ENCODE results near the gene CCDC201.

CCDC201 gene, protein sequence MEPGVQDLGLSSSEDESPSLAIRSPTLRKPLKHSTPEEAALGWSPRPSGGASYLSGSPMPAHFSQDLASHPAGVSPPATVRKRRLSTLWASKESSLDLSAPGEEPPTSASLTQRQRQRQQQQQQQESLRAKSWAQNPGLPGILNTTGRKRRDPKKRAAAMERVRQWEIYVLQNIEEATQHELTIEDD

DNA sequence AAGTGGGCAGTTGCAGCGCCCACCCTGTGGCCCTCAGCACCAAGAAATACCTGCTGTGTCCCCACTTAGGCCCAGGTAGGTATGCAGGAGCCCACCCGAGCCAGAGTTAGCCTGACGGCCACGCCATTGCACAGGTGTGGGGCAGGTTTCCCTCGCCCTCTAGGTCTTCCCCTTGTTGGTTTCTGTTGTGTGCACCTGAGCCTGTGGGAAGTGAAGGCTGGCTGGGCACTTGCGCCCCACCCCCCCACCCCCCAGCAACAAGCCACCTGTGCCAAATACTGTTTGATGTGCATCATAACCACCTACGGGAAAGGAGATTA lies at the start of gene CCDC201:
Gene CCDC201, minus strand, starts transcription at position 48 of the 320 bp plus-strand sequence. CDS start 75 bp downstream, outside the sequence.
- DNase-seq: no peak

DNA sequence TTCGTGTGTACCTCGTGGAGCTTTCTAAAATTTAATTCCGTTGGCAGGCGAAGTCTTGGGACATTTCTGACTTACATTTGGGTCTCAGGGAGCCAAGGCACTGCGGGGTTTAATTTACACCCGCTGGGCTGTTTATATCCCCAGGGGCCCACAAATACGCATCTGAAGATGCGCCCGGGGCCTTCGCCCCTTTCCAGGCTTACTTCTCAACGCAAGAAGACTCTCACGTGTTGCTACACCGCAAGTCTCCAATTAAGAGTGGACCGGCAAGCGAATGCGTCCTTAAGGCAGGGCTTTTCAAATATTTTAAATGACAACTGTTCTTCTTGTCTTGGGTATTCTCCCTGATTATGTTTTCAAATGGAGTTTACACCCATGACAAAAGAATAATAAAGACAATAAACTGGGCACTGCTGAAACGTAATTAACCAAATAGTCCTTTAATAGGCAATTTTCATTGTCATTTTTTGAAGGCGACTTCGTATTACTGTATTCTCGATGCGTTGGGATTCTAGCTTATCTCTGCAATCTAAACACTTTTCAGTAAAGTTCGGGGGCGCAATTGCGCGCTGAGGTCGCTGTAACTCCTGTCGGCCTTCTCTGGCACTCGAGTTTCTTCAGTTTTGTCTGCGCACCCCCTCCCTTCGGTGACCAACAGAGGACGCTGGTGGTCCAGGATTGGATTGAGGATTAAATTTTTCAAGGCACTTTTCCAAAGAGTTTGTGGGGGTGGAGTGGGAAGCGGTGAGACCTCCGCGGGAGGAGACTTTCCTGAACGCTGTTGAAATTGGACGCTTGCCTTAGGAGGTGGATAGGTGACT lies 49.0 kb upstream of the CCDC201 start:
- no peak for DNase-seq

DNA sequence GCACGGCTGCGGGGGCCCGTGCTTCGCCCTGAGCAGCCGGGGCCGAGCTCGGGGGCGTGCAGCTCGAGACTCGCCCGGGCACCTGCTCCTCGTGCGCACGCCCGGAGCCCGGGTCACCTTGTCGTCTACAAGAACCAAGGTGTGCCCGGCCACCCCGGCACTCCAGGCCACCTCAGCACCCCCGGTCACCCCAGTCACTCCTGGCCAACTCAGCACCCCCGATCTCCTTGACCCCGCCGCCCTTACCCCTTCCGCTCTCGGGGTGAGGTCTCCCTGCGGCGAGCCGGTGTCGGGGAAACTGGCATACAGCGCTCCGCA lies 48.5 kb upstream of the CCDC201 start:
- no peak for DNase-seq

DNA sequence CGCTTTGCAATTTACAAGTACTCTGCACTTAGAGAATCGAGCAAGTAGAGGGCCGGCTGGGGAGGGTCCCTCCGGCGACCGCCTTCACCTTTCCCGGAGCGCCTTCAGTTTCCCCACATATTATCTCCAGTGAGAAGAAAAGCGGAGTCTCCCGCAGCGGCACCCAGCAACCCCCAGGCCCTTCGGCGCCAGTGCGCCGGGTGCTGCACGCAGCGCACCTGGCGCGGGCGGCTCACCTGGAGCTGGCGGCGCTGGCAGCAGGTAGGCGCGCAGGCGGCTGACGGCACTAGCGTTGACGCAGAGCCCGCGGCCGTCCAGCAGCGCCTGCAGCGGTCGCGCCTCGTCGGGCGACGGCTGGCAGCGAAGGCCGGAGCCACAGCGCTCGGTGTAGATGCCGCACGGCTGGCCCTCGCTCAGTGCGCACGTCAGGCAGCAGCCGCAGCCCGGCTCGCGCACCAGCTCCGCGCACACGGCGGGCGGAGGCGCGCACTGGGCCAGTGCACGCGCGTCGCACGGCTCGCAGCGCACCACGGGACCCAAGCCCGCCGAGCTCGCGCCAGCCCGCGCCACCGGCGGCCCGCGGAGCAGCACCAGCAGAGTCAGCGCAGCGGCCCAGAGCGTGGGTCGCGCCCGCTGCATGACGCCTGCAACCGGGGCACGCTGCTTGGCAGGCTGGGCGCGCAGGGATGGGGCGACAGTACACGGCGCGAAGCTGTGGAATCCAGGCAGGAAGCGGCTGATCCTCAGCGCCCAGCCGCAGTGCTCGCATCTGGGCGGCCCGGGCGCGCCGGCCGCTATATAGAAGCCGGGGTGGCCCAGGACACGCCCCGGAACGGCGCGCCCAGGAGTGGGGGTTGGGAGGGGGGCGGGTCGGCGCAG lies 47.9 kb upstream of the CCDC201 start, which contains the start of gene IGFBP3:
Gene IGFBP3, minus strand, starts transcription at position 771 of the 879 bp plus-strand sequence. Its CDS starts 132 bp downstream, at position 639.
- no peak for DNase-seq

DNA sequence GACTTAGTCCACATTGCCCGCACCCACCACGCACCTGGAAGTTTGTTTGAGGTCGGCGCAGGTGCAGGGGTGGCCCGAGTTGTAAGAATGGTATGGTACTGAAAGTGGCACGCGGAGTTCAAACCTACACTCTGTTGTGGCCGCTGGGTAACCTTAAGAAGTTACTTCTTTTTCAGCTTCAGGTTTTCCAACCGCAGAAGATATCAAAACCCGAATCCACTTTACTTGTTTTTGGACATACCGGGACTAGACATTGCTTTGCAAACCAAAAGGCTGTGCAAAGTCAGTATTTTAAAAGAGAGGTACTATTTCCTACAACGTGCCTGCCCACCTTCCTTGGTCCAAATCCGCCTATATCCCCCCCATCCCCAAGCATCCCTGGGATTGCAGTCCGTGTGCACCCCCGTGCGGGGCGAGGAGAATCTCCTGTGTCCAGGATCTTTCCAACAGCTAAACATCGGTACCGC lies 47.1 kb upstream of the CCDC201 start:
- DNase-seq: no peak

DNA sequence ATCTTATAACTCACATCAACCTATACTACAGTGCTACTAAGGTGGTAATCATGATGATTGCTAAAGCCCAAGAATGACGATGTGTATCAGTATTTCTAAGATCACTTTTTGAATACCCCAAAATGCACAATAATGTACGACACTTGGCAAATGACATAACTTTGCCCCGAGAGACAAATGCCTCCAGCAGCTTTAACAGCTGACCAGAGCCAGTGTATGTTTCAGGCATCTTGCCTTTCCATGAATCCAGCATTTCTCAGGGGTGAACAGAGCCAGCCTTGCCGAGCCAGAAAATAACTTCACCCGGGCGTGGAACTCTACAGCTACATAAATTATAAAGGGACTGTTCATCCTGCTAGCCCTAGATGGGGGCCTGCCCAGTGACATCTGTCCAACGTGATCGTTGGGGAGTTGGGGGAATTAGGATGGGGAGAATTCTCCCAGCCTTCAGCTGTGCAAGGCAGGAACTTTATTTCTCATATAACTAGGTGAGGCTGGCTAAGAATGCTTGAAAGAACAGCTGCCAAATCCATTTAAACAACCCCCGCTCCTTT lies 46.4 kb upstream of the CCDC201 start:
- DNase-seq: no peak

DNA sequence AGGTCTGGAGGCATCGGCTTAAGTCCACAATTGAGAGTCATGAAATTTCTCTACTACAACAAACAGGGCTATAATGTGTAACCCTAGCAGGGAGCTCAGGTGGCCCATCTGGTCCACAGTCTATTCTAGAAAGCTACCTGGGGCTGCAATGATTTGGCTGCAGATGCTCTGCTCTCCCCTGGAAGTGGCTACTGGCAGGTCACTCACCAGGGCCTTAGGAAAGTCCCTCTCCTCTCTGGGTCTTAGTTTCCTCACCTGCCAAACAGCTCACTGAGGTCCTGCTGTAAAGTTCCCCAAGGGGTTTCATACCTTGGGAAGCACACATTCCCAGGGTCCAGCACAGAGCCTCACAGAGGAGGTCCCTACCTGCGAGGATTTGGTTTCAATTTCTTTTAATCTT lies 45.7 kb upstream of the CCDC201 start:
- DNase-seq: no peak

DNA sequence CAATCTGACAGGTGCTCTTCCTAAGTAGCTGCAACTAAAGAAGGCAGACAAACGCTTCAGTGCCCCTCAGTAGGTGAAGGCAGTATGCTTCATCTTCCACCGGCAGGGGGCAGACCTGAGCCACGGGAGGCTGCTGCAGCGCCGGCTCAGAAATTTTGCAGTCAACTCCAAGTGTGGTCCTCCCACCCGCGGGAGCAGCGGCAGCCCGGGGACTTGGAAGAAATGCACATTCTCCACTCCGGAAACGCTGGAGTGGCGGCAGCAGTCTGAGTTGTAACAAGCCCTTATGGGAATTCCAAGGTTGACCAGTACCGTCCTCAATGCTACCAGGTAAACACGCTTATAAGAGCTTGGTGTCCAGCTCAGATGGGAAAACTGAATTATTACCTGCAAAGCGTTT lies 44.8 kb upstream of the CCDC201 start:
- DNase-seq: no peak

DNA sequence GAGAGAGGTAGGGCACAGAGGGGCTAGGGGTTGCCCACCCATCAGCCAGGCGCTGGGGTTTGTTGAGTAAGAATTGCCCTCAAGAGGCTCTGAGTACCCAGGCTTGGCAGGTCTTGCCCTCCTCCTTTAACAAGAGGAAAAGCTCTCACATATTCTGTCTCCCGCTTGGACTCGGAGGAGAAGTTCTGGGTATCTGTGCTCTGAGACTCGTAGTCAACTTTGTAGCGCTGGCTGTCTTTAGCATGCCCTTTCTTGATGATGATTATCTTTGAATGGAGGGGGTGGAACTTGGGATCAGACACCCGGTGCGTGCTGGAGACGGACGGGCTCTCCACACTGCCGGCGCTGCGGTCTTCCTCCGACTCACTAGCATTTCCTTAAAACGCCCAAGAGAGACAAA lies 44.2 kb upstream of the CCDC201 start:
- no peak for DNase-seq

DNA sequence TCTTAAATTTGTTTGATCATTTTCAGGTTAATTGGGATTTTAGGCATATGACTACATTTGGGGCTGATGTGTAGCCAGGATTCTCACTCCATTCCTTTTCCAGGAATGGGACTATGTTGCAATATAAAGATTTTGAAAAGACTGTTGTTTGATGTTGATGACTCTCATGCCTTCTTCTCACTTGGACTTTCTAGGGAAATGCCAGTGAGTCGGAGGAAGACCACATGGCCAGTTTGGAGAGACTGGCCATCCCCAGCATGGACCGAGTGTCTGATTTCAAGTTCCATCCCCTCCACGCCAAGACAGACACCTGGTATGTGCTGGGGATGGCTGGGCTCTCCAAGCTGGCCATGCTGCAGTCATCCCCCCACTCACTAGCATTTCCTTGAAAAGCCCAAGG lies 42.7 kb upstream of the CCDC201 start:
- no peak for DNase-seq

DNA sequence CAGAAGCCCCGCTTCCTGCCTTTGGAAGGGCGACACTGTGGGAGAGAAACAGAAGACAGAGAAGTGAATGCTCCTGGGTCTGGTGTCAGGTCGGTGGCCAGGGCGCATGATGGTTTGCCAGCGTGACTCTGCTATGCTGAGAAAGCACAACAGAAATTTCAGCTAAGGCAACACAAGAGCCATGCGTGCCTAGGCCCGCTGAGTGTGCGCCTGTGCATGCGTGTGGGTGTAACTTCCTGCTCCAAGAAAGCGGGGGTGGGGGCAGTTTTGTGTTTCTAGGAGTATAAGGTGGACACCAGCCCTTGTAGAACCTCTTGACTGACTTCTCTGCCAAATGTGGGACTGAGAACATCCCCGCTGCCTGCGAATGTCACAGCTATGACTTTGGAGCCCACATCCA lies 42.0 kb upstream of the CCDC201 start:
- no peak for DNase-seq

DNA sequence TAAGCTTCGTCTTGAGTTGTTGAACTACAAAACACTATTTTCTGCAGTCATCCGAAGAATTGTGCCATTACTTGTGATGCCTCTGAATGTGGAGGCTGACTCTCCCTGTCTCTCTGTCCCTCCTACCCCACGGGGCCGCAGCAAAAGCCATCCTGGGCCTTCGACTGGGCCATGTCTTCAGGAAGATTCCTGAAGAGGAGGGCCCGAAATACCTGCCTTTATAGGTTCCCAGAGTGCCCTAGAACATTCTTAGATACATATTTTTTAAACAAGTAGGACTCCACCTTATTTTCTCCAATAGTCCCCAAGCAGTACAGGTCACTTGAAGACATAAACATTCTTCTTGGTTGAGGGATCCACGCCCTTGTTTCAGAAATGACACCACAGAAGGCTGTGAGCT lies 40.1 kb upstream of the CCDC201 start:
- DNase-seq: no peak

DNA sequence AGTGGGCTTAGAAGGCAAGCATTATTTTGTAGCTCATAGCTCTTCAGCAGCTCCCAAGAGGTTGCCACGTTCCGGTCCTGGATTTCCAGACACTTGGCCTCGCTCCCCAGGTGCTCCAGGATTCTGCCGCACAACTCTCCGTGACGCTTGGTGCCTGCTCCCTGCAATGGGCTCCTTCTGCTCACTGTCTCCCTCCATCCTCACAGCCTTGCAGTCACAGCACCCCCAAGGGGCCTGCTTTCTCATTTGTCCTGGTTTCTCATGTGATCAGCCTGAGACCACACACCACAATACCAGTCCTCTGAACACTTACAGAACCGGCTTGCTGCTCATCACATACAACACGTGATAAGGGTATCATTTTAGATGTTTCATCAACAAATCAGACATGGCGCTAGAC lies 38.4 kb upstream of the CCDC201 start:
- DNase-seq: no peak

DNA sequence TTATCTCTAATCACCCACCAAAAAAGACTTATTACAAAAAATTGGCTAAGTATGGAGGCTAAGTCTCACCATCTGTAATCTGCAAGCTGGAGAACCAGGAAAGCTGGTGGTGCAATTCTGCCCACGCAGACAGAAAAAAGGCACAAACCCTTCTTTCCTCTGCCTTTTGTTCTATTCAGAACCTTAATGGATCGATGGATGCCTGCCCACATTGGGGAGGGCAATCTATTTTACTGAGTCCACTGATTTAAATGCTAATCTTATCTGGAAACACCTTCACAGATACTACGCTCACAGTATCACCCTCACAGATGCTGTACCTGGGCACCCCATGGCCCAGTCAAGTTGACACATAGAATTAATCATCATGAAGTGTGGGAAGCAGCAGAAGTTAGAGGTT lies 38.0 kb upstream of the CCDC201 start:
- no peak for DNase-seq

DNA sequence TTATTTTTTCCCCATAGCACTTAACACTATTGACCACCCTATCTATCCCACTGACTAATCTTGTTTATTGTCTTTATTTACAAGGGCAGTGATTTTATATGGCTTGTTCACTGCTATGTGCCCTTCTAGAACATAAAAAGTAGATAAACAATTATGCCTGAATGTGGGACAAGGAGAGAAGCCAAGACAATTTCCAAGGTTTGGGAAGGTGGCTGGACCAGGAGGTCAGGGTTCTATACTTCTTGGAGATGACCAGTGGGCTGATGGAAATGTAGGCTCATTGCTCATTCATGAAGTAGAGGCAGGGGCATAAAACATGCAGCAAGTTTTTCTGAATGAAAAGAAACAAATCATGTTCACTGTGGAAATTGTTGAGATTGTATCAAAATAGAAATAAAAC lies 36.7 kb upstream of the CCDC201 start:
- DNase-seq: no peak

DNA sequence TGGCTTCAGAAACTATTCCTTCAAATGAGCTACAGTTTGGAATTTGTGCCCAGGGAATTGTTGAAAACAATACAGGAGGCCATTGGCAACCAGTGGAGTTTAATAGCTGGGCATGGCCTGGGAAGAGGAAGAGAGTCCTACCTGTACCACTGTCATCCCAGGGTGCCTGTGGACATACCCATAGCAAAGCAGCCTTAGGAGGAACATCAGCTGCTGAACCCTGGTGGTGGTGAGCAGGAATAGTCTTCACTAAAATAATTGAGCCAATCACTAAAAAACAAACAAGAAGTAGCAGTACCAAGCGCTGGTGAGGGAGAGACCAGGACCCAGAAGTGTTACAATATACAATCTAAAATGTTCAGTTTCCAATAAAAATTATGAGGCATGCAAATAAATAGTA lies 29.9 kb upstream of the CCDC201 start:
- DNase-seq: no peak

DNA sequence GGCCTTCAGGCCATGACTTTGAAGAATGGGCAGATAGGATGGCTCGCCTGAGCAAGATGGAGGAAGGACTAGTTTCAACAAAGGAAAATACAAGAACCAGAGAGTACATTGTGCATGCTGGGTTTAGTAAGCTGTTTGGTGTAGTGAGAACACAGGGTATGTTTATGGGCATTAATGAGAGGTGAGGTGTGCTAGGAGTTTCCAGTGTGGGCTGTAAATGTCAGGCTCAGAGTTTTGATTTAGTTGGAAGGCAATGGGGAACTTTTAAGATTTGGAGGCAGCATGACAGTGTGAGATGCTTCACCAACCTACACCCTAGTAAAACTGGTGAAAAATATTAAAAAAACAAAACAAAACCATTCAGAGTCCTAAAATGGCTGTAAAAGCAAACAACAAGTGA lies 28.7 kb upstream of the CCDC201 start:
- no peak for DNase-seq

DNA sequence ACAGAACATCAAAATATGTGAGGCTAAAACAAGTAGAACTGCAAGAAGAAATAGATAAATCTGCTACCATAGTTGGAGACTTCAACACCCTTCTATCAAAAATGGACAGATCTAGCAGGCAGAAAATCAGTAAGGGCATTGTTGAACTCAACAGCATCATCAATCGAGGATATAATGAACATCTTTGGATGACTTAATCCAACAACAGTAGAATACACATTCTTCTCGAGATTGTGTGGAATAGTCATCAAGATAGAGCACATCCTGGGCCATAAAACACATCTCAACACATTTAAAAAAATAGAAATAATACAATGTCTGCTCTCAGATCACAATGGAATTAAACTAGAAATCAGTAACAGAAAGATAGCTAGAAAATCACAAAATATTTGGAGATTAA lies 25.3 kb upstream of the CCDC201 start:
- DNase-seq: no peak

DNA sequence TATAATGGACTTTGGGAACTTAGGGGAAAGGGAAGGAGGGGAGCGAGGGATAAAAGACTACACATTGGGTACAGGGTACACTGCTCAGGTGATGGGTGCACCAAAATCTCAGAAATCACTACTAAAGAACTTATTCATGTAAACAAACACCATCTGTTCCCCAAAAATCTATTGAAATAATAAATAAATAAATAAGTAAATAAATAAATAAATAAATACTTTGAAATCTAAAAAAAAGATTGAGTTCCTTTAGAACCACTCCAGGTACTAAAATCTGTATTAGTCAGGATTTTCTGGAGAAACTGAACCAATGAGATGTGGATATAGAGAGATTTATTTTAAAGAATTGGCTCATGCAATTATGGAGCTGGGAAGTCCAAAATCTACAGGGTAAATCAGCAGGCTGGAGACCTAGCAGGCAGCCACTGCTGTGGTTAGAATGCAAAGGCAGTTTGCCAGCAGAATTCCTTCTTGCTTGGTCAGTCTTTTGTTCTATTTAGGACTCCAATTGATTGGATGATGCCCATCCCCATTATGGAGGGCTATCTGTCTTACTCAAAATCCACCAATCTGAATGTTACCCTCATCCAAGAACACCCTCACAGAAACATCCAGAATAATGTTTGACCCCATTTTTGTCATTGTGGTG lies 24.3 kb upstream of the CCDC201 start:
- no peak for DNase-seq

DNA sequence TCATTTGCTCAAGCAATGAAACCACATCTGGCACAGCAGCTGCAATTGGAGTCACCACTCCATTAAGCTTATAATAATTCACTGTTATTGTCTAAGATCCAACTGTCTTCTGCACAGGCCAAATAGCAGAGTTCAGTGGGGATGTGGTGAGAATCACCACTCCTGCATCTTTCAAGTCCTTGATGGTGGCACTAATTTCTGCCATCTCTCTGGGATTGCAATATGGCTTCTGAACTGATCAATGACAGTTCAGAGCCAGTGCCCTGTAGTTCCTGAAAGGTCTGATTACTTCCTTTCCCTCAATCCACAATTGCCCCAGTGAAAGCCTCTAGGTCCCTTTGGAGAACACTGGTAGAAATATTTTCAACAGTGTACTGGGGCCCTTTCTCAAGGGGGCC lies 21.8 kb upstream of the CCDC201 start:
- no peak for DNase-seq

DNA sequence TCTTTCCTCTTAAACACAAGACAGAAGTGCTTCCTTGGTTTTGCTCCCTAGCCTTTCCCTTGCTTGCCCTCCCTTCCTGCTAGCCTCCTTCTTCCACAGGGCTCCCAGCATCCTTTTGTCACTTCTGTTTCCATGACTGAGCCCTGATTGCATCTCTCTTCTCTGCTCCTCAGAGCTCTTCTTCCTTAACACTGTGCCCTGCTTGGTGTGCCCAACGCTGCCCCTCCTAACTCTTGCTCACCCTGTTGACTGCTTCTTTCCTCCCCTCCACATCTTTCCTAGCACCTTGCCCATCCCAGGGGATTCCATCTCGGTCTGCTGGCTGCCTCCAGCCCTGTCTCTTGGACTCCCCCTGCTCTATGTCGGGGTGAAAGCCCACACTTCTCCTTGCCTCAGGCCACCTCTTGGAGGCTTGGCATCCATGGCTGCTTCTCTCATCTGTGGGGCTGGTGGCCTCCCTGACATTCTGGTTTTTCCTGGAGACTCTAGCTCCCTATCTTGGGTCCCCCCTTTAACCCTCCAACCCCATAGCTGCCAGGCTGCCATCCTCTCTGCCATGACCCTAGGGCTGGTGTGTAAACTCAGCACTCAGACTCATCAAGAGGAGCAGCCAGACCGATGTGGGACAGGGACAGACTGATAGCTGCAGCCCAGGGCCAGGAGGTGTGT lies 21.2 kb upstream of the CCDC201 start:
- no peak for DNase-seq

DNA sequence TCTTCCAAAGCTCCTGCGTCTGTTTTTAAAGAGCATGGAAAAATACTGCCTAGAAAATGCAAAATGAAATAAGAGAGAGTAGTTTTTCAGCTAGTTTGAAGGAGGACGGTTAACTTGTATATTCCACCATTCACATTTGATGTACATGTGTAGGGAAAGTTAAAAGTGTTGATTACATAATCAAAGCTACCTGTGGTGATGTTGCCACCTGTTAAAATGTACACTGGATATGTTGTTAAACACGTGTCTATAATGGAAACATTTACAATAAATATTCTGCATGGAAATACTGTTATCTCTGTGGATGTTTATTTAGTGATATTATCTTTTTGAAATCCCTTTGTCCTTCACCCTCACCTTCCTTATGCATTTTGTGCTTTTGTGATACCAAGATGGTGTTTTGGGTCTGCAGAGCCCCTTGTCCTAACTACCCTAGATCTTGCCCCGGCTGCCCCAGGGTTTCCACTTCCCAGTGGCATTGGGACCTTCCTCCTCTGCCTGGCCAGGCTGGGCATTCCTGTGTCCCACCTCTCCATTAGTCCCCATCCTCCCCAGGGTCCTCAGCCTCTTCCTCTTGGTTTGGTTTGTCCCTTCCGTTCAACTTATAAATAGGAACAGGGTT lies 20.6 kb upstream of the CCDC201 start:
- DNase-seq: no peak
